HepG2 (cell line): ENCODE measurements around the gene KRT6B. TPM values are rescaled to one million over a fixed set of nuclear protein-coding genes. Genes with fewer than 3 reads are reported as not detected.

ENCODE experiments used
- ATAC-seq: fragments of 200-7000 bp; cut with Tn5 transposase; 3 replicates; pipeline ENCODE4 v1.9.1; 2020; ENCODE audit warnings: mild to moderate bottlenecking, moderate library complexity
- BruUV-seq: library from RNA; stranded (reverse); fragments of 400-500 nt; replicated peaks from 2 replicates; lab custom pipeline; 2021; lab: Mats Ljungman, UMichigan
- CTCF ChIA-PET: fragments of 300-600 bp; formaldehyde crosslinking; extraction: SDS; loops from one replicate; lab custom pipeline; 2021; ENCODE audit warnings: low total read pairs, inconsistent platforms, low intra/inter-chr PET ratio; lab: Yijun Ruan, JAX
- POLR2A ChIA-PET: fragments of 350-600 bp; sonication (Branson Sonifier 250); formaldehyde crosslinking; loops from one replicate; lab custom pipeline; 2020; ENCODE audit warnings: antibody characterized with exemption, inconsistent platforms; lab: Yijun Ruan, JAX
- DNase-seq: peaks from one replicate; pipeline ENCODE4 v3.0.0-alpha.2; 2015; ENCODE audit warnings: low spot score
- FAIRE-seq: peaks from 3 replicates; lab custom pipeline; 2011; peaks lifted over from hg19 to GRCh38; lab: Jason Lieb, UNC
- H2AFZ ChIP-seq: one replicate; pipeline ENCODE4 v1.6.1; 2011; ENCODE audit warnings: low read length, inconsistent platforms
- H3K27ac ChIP-seq: fragments of 300-600 bp; 3 replicates; pipeline ENCODE4 v1.8.0; 2011; ENCODE audit warnings: mixed run types, mild to moderate bottlenecking, mixed read lengths, low read length, inconsistent platforms; ENCODE audit not compliant: insufficient read depth; ENCODE audit errors: extremely low read length
- H3K27me3 ChIP-seq, 2 experiments: fragments of 200-600 bp in 1 of 2; 2 replicates in 1 of 2; 3 replicates in 1 of 2; pipeline versions ENCODE4 v1.6.0 to v1.8.0; 2011; ENCODE audit warnings: low read length in 2 of 2, mild to moderate bottlenecking in 2 of 2, moderate library complexity in 2 of 2, inconsistent platforms in 1 of 2; ENCODE audit not compliant: insufficient read depth in 2 of 2, control insufficient read depth in 1 of 2
- H3K36me3 ChIP-seq, 2 experiments: fragments of 200-600 bp in 1 of 2; replicated peaks in 1 of 2; 2 replicates in 1 of 2; 3 replicates in 1 of 2; pipeline versions ENCODE4 v1.5.1 to v1.8.0; 2011; ENCODE audit warnings: low read length in 2 of 2, inconsistent platforms in 1 of 2; ENCODE audit not compliant: insufficient read depth in 2 of 2, control insufficient read depth in 1 of 2
- H3K4me1 ChIP-seq: 2 replicates; pipeline ENCODE4 v1.5.1; 2012; ENCODE audit warnings: low read length, inconsistent platforms; ENCODE audit not compliant: insufficient read depth
- H3K4me2 ChIP-seq: 2 replicates; pipeline ENCODE4 v1.6.0; 2011; ENCODE audit warnings: low read depth, low read length, inconsistent platforms
- H3K4me3 ChIP-seq, 3 experiments: fragments of 200-600 bp in 1 of 3; sonication (generic), shearing (Covaris generic) in 1 of 3; replicated peaks in 1 of 3; 2 replicates each; pipeline ENCODE4 v1.5.1; 2011 to 2016; ENCODE audit warnings: low read length in 3 of 3, inconsistent platforms in 2 of 3, low read depth in 2 of 3, mild to moderate bottlenecking in 2 of 3, control low read depth in 1 of 3, mixed read lengths in 1 of 3; ENCODE audit not compliant: insufficient read depth in 1 of 3
- H3K79me2 ChIP-seq: one replicate; pipeline ENCODE4 v1.6.1; 2011; ENCODE audit warnings: low read length, inconsistent platforms; ENCODE audit not compliant: insufficient read depth
- H3K9ac ChIP-seq: 2 replicates; pipeline ENCODE4 v1.6.0; 2011; ENCODE audit warnings: mild to moderate bottlenecking, low read depth, low read length, inconsistent platforms; ENCODE audit not compliant: insufficient read depth
- H3K9me3 ChIP-seq: 2 replicates; pipeline ENCODE4 v1.5.1; 2012; ENCODE audit warnings: mild to moderate bottlenecking, low read length
- H4K20me1 ChIP-seq: 2 replicates; pipeline ENCODE4 v1.6.0; 2011; ENCODE audit warnings: inconsistent platforms, mild to moderate bottlenecking, low read length, moderate library complexity; ENCODE audit not compliant: insufficient read depth
- CENPT ChIP-seq: sonication (generic); formaldehyde crosslinking; IDR thresholded peaks from 2 replicates; pipeline ENCODE4 v1.8.0; 2022; ENCODE audit warnings: low read depth, mild to moderate bottlenecking, moderate library complexity, missing genetic modification reagents
- ISL2 ChIP-seq: sonication (generic); formaldehyde crosslinking; IDR thresholded peaks from 2 replicates; pipeline ENCODE4 v1.5.0; 2020; ENCODE audit warnings: missing genetic modification reagents
- MEIS1 ChIP-seq: sonication (generic); formaldehyde crosslinking; IDR thresholded peaks from 2 replicates; pipeline ENCODE4 v1.9.0; 2021; ENCODE audit warnings: mild to moderate bottlenecking, missing genetic modification reagents, moderate library complexity, borderline replicate concordance
- MTA3 ChIP-seq: sonication (generic); formaldehyde crosslinking; IDR thresholded peaks from 2 replicates; pipeline ENCODE4 v1.4.0; 2020; ENCODE audit warnings: missing genetic modification reagents
- NR1H2 ChIP-seq: sonication (generic); formaldehyde crosslinking; IDR thresholded peaks from 2 replicates; pipeline ENCODE4 v1.8.1; 2022; ENCODE audit warnings: low read depth, missing genetic modification reagents, borderline replicate concordance
- SALL2 ChIP-seq: sonication (generic); formaldehyde crosslinking; IDR thresholded peaks from 2 replicates; pipeline ENCODE4 v1.8.1; 2023; ENCODE audit warnings: mild to moderate bottlenecking, missing genetic modification reagents, inconsistent platforms
- SNRNP70 ChIP-seq: fragments of 200-400 bp; formaldehyde crosslinking; IDR thresholded peaks from 2 replicates; pipeline ENCODE4 v1.6.1; 2017; ENCODE audit warnings: mild to moderate bottlenecking, low read depth, low read length, moderate library complexity
- TBX2 ChIP-seq: sonication (generic); formaldehyde crosslinking; IDR thresholded peaks from 2 replicates; pipeline ENCODE4 v1.5.0; 2020; ENCODE audit warnings: missing genetic modification reagents, mild to moderate bottlenecking, borderline replicate concordance
- ZKSCAN5 ChIP-seq: sonication (generic); formaldehyde crosslinking; IDR thresholded peaks from 2 replicates; pipeline ENCODE4 v1.5.1; 2020; ENCODE audit warnings: mild to moderate bottlenecking, missing genetic modification reagents
- WGBS: methylation state at CpG from one replicate; pipeline ENCODE4 v1.1.6; 2017; ENCODE audit warnings: low lambda C conversion rate; 5-methylcytosine and 5-hydroxymethylcytosine counted together
- in situ Hi-C: cut with HindIII; loops from 2 replicates; pipeline ENCODE4 v1.10.0; 2017; ENCODE audit warnings: low pct_unique_long_range_greater_than_20kb; ENCODE audit not compliant: extremely low pct_ligation_motif_present
- intact Hi-C: fragments of 100-400 bp; cut with micrococcal nuclease; formaldehyde crosslinking; loops from one replicate; pipeline ENCODE4 v1.10.0; 2022; ENCODE audit not compliant: unreplicated experiment
- polyA plus RNA-seq, 8 experiments: library from polyadenylated mRNA; depleted of rRNA in 3 of 8; stranded (reverse) in 7 of 8; unstranded in 1 of 8; fragments of >200 nt; fragmentation: Illumina TruSeq in 4 of 8; extraction: Trizol in 4 of 8; gene quantifications; 2 replicates each; pipeline versions ENCODE4 v1.2.1 to v1.2.3, GENCODE V29; 2011 to 2016; ENCODE audit warnings: low read depth in 4 of 8, missing spikeins in 1 of 8, mixed read lengths in 1 of 8; ENCODE audit not compliant: insufficient read depth in 1 of 8
- total RNA-seq, 5 experiments: library from RNA; depleted of rRNA; stranded (reverse); fragments of >200 nt; fragmentation: Illumina TruSeq; extraction: Trizol; gene quantifications; 2 replicates each; pipeline ENCODE4 v1.2.3, GENCODE V29; 2016; ENCODE audit warnings: low read depth in 1 of 5
- TF ChIP-seq, protein P1 (sequence below): sonication (generic); formaldehyde crosslinking; IDR thresholded peaks from 2 replicates; pipeline ENCODE4 v1.4.0; 2020; ENCODE audit warnings: missing genetic modification reagents, borderline replicate concordance
- TF ChIP-seq, protein P2 (sequence below): IDR thresholded peaks from 2 replicates; pipeline ENCODE4 v1.6.1; 2016; ENCODE audit warnings: missing compliant biosample characterization, missing genetic modification reagents, borderline replicate concordance

The KRT6B gene
- total and polyA plus RNA-seq, 2 of the 13 experiments (the other 11 are each of a cell fraction or from before 2014, with no cell fraction given) = not detected

DNA sequence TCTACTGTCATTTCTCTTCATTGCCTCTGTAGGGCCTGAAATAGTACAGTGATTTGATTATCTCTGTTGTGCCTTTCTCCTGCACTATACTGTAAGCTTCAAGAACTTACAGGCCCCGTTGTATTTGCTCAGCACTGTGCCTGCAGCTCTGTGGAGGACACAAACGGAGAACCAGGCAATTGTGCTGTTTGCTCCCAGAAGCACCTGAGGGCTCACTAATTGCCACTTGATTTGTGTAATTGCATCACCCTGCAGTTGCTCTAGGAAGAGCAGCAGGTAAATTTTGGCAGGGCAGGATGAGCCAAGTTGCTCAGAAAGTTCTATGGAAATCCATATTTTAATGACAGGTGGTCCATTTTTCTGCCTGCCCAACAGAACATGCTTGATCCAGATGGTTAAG lies 34.2 kb downstream of the KRT6B start:
- TF ChIP-seq, protein P1, sequence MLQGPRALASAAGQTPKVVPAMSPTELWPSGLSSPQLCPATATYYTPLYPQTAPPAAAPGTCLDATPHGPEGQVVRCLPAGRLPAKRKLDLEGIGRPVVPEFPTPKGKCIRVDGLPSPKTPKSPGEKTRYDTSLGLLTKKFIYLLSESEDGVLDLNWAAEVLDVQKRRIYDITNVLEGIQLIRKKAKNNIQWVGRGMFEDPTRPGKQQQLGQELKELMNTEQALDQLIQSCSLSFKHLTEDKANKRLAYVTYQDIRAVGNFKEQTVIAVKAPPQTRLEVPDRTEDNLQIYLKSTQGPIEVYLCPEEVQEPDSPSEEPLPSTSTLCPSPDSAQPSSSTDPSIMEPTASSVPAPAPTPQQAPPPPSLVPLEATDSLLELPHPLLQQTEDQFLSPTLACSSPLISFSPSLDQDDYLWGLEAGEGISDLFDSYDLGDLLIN (CRISPR knock-in tag) = no peak
- TF ChIP-seq MEIS1 (CRISPR knock-in tag) (no peak), ISL2 (CRISPR knock-in tag) (no peak), ZKSCAN5 (CRISPR knock-in tag) (no peak), SNRNP70 (no peak), NR1H2 (CRISPR knock-in tag) (no peak), TBX2 (no peak), MTA3 (CRISPR knock-in tag) (no peak), SALL2 (CRISPR knock-in tag) (no peak), CENPT (CRISPR knock-in tag) (no peak)
- TF ChIP-seq, protein P2, sequence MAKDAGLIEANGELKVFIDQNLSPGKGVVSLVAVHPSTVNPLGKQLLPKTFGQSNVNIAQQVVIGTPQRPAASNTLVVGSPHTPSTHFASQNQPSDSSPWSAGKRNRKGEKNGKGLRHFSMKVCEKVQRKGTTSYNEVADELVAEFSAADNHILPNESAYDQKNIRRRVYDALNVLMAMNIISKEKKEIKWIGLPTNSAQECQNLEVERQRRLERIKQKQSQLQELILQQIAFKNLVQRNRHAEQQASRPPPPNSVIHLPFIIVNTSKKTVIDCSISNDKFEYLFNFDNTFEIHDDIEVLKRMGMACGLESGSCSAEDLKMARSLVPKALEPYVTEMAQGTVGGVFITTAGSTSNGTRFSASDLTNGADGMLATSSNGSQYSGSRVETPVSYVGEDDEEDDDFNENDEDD (CRISPR knock-in tag) = no peak
- Histone ChIP-seq H3K4me1 (no peaks in the 10 kb centered on the region), H3K27ac (no peak overlapping the region), H2AFZ (no peak overlapping the region), H3K79me2 (no peaks in the 10 kb centered on the region), H4K20me1 (no peaks in the 10 kb centered on the region), H3K9ac (no peak overlapping the region), H3K27me3 (peaks cover 0 to 7% of the 10 kb centered on the region in 2 experiments; a peak in 1 of 5 replicates), H3K4me3 (no peak overlapping the region), H3K4me2 (no peak overlapping the region), H3K9me3 (no peaks in the 10 kb centered on the region), H3K36me3 (no peaks in the 10 kb centered on the region)
- DNase-seq = no peak
- ChIA-PET CTCF (no interaction called here), POLR2A (no interaction called here)
- intact Hi-C loops = no loop called here
- FAIRE-seq = no peak
- WGBS = 0% methylated on average over 2 of the region's 2 CpGs
- no peak for ATAC-seq
- in situ Hi-C loops = no loop called here
- no TSS peak for BruUV-seq
